DLD1 (cell line): Measurements from ENCODE around the gene SLC52A1.
"Not testable (repeated sequence)": the region's sequence is repeated elsewhere in the genome, so short reads cannot be mapped to it uniquely, and the experiment has no call there.

ENCODE experiments used
- in situ Hi-C: cut with HindIII; loops from 2 replicates; pipeline ENCODE4 v1.10.0; 2017; ENCODE audit warnings: low sequenced_read_pairs

The SLC52A1 gene

GRCh38 chr17:5035315-5035714 lies at the start of gene SLC52A1:
SLC52A1 (minus strand) TSS chr17:5035426; CDS start chr17:5034606, 820 bp downstream.
- in situ Hi-C loops: no loop called here

- in situ Hi-C loops: no loop called here
Observed at GRCh38 chr17:5080591-5080990, 45.4 kb upstream of the SLC52A1 start.

GRCh38 chr17:5078106-5079028 lies 43.1 kb upstream of the SLC52A1 start, which contains the start of gene ZFP3:
ZFP3 (plus strand) TSS chr17:5078467; CDS start chr17:5091505, 13,038 bp downstream.
- in situ Hi-C loops: no loop called here

GRCh38 chr17:5077781-5078105 lies 42.5 kb upstream of the SLC52A1 start:
- in situ Hi-C loops: no loop called here

- in situ Hi-C loops: not testable (repeated sequence)
Observed at GRCh38 chr17:5077275-5077674, 42.0 kb upstream of the SLC52A1 start.

- in situ Hi-C loops: not testable (repeated sequence)
Observed at GRCh38 chr17:5075472-5075871, 40.2 kb upstream of the SLC52A1 start.

- in situ Hi-C loops: no loop called here
Observed at GRCh38 chr17:5069724-5070123, 34.5 kb upstream of the SLC52A1 start.

- in situ Hi-C loops: no loop called here
Observed at GRCh38 chr17:5068236-5068635, 33.0 kb upstream of the SLC52A1 start.

- in situ Hi-C loops: no loop called here
Observed at GRCh38 chr17:5065227-5065744, 30.1 kb upstream of the SLC52A1 start.

- in situ Hi-C loops: no loop called here
Observed at GRCh38 chr17:5055543-5055942, 20.3 kb upstream of the SLC52A1 start.

- in situ Hi-C loops: no loop called here
Observed at GRCh38 chr17:5050278-5050677, 15.1 kb upstream of the SLC52A1 start.

- in situ Hi-C loops: no loop called here
Observed at GRCh38 chr17:5049314-5049841, 14.2 kb upstream of the SLC52A1 start.

- in situ Hi-C loops: no loop called here
Observed at GRCh38 chr17:5047446-5047845, 12.2 kb upstream of the SLC52A1 start.

- in situ Hi-C loops: no loop called here
Observed at GRCh38 chr17:5045496-5045895, 10.3 kb upstream of the SLC52A1 start.

- in situ Hi-C loops: no loop called here
Observed at GRCh38 chr17:5044630-5045029, 9.4 kb upstream of the SLC52A1 start.

GRCh38 chr17:5043524-5043923 lies 8.3 kb upstream of the SLC52A1 start:
- in situ Hi-C loops: no loop called here

- in situ Hi-C loops: no loop called here
Observed at GRCh38 chr17:5042157-5043022, 7.2 kb upstream of the SLC52A1 start.

GRCh38 chr17:5034651-5035050 lies 575 bp downstream of the SLC52A1 start:
- in situ Hi-C loops: no loop called here

GRCh38 chr17:5034063-5034462 lies 1.2 kb downstream of the SLC52A1 start:
- in situ Hi-C loops: no loop called here

GRCh38 chr17:5033352-5034015 lies 1.7 kb downstream of the SLC52A1 start:
- in situ Hi-C loops: no loop called here

GRCh38 chr17:5032865-5033264 lies 2.4 kb downstream of the SLC52A1 start:
- in situ Hi-C loops: no loop called here
